OCI-LY1 (cell line): ENCODE results near the gene WDR72.

Source experiments
- H2AFZ ChIP-seq: fragments of 200-600 bp; sonication (generic), shearing (Covaris generic); 2 replicates; pipeline ENCODE4 v1.6.0; 2014; ENCODE audit warnings: antibody characterized with exemption, mild to moderate bottlenecking, low read length
- H3F3A ChIP-seq: fragments of 200-600 bp; sonication (generic), shearing (Covaris generic); 2 replicates; pipeline ENCODE4 v1.6.0; 2014; ENCODE audit warnings: mild to moderate bottlenecking, antibody characterized with exemption, low read length, moderate library complexity; ENCODE audit not compliant: insufficient read depth
- H3K27ac ChIP-seq: fragments of 200-600 bp; sonication (generic); 2 replicates; pipeline ENCODE4 v1.5.1; 2014; ENCODE audit warnings: low read length, mixed run types, mild to moderate bottlenecking, low read depth; ENCODE audit not compliant: poor library complexity, severe bottlenecking
- H3K27me3 ChIP-seq: fragments of 200-600 bp; sonication (generic); 2 replicates; pipeline ENCODE4 v1.6.0; 2014; ENCODE audit warnings: antibody characterized with exemption, mild to moderate bottlenecking, low read length, moderate library complexity; ENCODE audit not compliant: insufficient read depth
- H3K36me3 ChIP-seq: fragments of 200-600 bp; sonication (generic); 2 replicates; pipeline ENCODE4 v1.6.1; 2014; ENCODE audit warnings: mild to moderate bottlenecking, antibody characterized with exemption, low read length, moderate library complexity, mixed read lengths; ENCODE audit not compliant: insufficient read depth
- H3K4me1 ChIP-seq: fragments of 200-600 bp; sonication (generic); 2 replicates; pipeline ENCODE4 v1.5.1; 2014; ENCODE audit warnings: mild to moderate bottlenecking, low read length, moderate library complexity; ENCODE audit not compliant: insufficient read depth, severe bottlenecking
- H3K4me2 ChIP-seq: fragments of 200-600 bp; sonication (generic), shearing (Covaris generic); 2 replicates; pipeline ENCODE4 v1.6.1; 2014; ENCODE audit warnings: low read length
- H3K4me3 ChIP-seq: fragments of 200-600 bp; sonication (generic); 2 replicates; pipeline ENCODE4 v1.5.1; 2014; ENCODE audit warnings: low read length, low read depth, mild to moderate bottlenecking, mixed read lengths; ENCODE audit not compliant: poor library complexity, severe bottlenecking
- H3K79me2 ChIP-seq: fragments of 200-600 bp; shearing (Covaris generic); 2 replicates; pipeline ENCODE4 v1.6.1; 2016; ENCODE audit warnings: mixed run types, low read length, mixed read lengths; ENCODE audit not compliant: insufficient read depth
- H3K9ac ChIP-seq: fragments of 200-600 bp; sonication (generic), shearing (Covaris generic); 2 replicates; pipeline ENCODE4 v1.6.1; 2014; ENCODE audit warnings: mild to moderate bottlenecking, low read length, mixed read lengths
- H3K9me2 ChIP-seq: fragments of 200-600 bp; sonication (generic), shearing (Covaris generic); 2 replicates; pipeline ENCODE4 v1.6.1; 2014; ENCODE audit warnings: low read depth, mild to moderate bottlenecking, low read length, mixed read lengths
- H3K9me3 ChIP-seq: fragments of 200-600 bp; shearing (Covaris generic); 2 replicates; pipeline ENCODE4 v1.6.1; 2014; ENCODE audit warnings: low read length, mixed read lengths
- H4K20me1 ChIP-seq: fragments of 200-600 bp; sonication (generic), shearing (Covaris generic); 2 replicates; pipeline ENCODE4 v1.6.0; 2016; ENCODE audit warnings: mild to moderate bottlenecking, low read length; ENCODE audit not compliant: insufficient read depth
- EZH2 ChIP-seq: fragments of 200-600 bp; sonication (generic), shearing (Covaris generic); IDR thresholded peaks from 2 replicates; pipeline ENCODE4 v1.8.0; 2017; ENCODE audit warnings: borderline replicate concordance, mixed run types, mild to moderate bottlenecking, antibody characterized with exemption, low read length, moderate library complexity, mixed read lengths
- TF ChIP-seq, protein P1 (sequence below): fragments of 200-600 bp; sonication (generic), shearing (Covaris generic); IDR thresholded peaks from 2 replicates; pipeline ENCODE4 v1.5.1; 2017; ENCODE audit warnings: mild to moderate bottlenecking, antibody characterized with exemption, low read length, moderate library complexity, mixed read lengths

Gene WDR72

DNA sequence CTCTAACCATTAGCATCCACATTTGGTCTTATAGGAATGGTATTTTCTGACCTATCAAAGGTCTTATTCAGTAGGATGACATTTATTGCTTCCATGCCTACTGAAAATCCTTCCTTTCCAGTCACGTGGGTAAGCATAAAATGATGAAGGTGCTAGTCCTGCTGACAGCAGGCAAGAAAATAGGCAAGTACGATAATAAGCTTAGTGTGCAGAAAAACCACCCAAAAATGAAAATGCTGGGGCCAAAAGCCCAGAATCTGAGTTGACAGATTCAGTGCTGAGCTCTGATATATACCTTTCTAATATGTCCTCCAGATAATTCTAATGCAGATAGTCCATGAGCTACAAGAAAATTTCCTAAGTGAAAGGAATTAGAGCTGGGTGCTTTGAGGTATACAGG is 194.8 kb downstream of the WDR72 start:
- Histone ChIP-seq H3K4me3 (no peak overlapping the region), H2AFZ (no peak overlapping the region), H3F3A (no peaks in the 10 kb centered on the region), H3K4me2 (no peak overlapping the region), H3K36me3 (no peaks in the 10 kb centered on the region), H3K9me2 (no peaks in the 10 kb centered on the region), H3K9ac (no peak overlapping the region), H3K4me1 (no peaks in the 10 kb centered on the region), H3K27me3 (no peaks in the 10 kb centered on the region; the same call in 1 of the 2 replicates), H4K20me1 (no peaks in the 10 kb centered on the region), H3K27ac (no peak overlapping the region), H3K79me2 (no peaks in the 10 kb centered on the region), H3K9me3 (no peaks in the 10 kb centered on the region)
- TF ChIP-seq EZH2: no peak
- TF ChIP-seq, protein P1, sequence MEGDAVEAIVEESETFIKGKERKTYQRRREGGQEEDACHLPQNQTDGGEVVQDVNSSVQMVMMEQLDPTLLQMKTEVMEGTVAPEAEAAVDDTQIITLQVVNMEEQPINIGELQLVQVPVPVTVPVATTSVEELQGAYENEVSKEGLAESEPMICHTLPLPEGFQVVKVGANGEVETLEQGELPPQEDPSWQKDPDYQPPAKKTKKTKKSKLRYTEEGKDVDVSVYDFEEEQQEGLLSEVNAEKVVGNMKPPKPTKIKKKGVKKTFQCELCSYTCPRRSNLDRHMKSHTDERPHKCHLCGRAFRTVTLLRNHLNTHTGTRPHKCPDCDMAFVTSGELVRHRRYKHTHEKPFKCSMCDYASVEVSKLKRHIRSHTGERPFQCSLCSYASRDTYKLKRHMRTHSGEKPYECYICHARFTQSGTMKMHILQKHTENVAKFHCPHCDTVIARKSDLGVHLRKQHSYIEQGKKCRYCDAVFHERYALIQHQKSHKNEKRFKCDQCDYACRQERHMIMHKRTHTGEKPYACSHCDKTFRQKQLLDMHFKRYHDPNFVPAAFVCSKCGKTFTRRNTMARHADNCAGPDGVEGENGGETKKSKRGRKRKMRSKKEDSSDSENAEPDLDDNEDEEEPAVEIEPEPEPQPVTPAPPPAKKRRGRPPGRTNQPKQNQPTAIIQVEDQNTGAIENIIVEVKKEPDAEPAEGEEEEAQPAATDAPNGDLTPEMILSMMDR: no peak

DNA sequence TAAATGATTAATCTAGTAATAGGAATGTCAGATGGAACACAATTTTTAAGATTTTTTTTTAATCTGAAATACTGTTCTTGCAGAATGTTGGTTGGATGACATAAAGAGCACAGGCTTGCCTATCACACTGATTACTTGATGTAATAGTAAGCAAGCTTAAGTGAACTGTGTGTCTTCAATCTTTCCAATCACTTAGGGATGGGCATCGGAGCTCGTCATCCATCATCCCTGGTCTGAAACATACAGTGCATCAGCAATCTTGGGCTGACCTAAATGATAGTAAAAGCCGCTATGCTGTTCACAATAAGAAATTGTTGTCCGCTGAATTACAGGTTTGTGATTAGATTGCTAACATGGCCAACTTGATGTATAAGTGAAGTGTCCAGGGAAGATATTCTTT is 195.8 kb downstream of the WDR72 start:
- Histone ChIP-seq H3K9ac (no peak overlapping the region), H3K79me2 (no peaks in the 10 kb centered on the region), H3K4me2 (no peak overlapping the region), H3K27me3 (no peaks in the 10 kb centered on the region; the same call in 1 of the 2 replicates), H3K9me3 (no peaks in the 10 kb centered on the region), H3K4me1 (no peaks in the 10 kb centered on the region), H2AFZ (no peak overlapping the region), H3K4me3 (no peak overlapping the region), H3K27ac (no peak overlapping the region), H3K9me2 (no peaks in the 10 kb centered on the region), H3K36me3 (no peaks in the 10 kb centered on the region), H3F3A (no peaks in the 10 kb centered on the region), H4K20me1 (no peaks in the 10 kb centered on the region)
- TF ChIP-seq EZH2: no peak
- TF ChIP-seq, protein P1: no peak

DNA sequence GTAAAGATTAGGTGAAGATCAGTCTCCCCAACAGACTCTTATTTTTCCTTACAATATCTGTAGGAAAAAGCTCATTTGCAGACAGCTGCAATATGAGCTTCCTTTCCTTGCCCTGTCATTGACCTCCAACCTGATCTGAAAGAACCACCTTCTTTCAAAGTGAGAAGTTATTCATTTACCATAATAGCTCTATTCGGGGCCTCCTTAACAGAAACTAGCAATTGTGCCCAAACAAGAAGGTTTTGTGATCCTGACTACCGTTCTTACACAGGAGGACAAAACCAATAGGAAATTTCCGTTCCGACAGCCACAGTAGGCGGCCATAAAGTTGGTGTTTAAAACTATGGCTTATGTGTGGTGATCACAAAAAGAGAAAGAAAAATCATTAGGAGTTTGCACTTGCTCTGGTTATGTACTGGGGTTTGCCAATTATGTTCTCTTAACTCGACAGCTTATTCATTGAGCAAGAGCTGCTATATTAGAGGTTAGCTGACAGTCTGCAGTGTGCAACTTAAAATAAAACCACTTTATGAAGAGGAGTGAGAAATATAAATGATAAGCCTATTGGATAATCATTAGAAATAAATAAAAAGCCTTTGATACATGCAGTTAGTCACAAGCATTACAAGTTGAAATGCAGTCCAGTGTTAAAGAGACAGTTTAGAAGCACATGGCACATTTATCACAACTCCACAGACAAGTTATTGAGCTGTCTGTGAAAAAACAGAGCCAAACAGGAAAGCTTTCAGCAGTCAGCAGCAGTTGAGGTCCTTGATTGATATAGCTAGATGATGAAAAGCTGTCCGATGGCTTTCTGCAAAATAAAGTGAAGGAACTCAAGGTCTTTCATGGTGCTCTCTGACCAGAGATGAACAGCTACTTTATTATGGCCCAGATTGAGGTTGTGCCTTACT is 199.8 kb downstream of the WDR72 start:
- no peak for TF ChIP-seq EZH2
- TF ChIP-seq, protein P1: no peak
- no peaks in the 10 kb centered on the region for H3K36me3 ChIP-seq
- H3K27ac ChIP-seq: no peak overlapping the region
- H3K79me2 ChIP-seq: no peaks in the 10 kb centered on the region
- H3K4me2 ChIP-seq: no peak overlapping the region
- H3K4me3 ChIP-seq: no peak overlapping the region
- no peaks in the 10 kb centered on the region for H3K9me3 ChIP-seq
- H3K27me3 ChIP-seq: no peaks in the 10 kb centered on the region; the same call in 1 of the 2 replicates
- H3K9ac ChIP-seq: no peak overlapping the region
- no peak overlapping the region for H2AFZ ChIP-seq
- H3K4me1 ChIP-seq: no peaks in the 10 kb centered on the region
- no peaks in the 10 kb centered on the region for H3F3A ChIP-seq
- no peaks in the 10 kb centered on the region for H3K9me2 ChIP-seq
- H4K20me1 ChIP-seq: no peaks in the 10 kb centered on the region
